PC-9 (cell line): ENCODE results near the gene SPG21.

ENCODE experiments used
- CTCF ChIP-seq: fragments of 200-600 bp; sonication (generic); conservative IDR thresholded peaks from 2 replicates; pipeline ENCODE4 v1.6.1; 2017; ENCODE audit warnings: mixed run types, antibody characterized with exemption, mild to moderate bottlenecking, moderate library complexity
- EZH2 ChIP-seq: fragments of 200-600 bp; sonication (generic); IDR thresholded peaks from 2 replicates; pipeline ENCODE4 v1.8.0; 2017; ENCODE audit warnings: antibody characterized with exemption, low read depth

GRCh38 chr15:64917211-64917610 is 72.5 kb downstream of the SPG21 start:
- no peak for TF ChIP-seq CTCF
- no peak for TF ChIP-seq EZH2
